ENCODE measurements around the gene SLC22A31.

The SLC22A31 gene

GRCh38 chr16:89179656-89180315 lies 20.6 kb downstream of the SLC22A31 start:
- no peak for DNase-seq (ENCODE audit: low read depth in 1 of 2, low spot score in 1 of 2)

- no peak for DNase-seq (ENCODE audit: low read depth in 1 of 2, low spot score in 1 of 2)
Measured at GRCh38 chr16:89179148-89179484, 21.2 kb downstream of the SLC22A31 start.

- no peak for DNase-seq (ENCODE audit: low read depth in 1 of 2, low spot score in 1 of 2)
Measured at GRCh38 chr16:89178453-89179147, 21.7 kb downstream of the SLC22A31 start.

- DNase-seq (ENCODE audit: low read depth in 1 of 2, low spot score in 1 of 2): no peak
Measured at GRCh38 chr16:89177501-89177900, 22.8 kb downstream of the SLC22A31 start.

- DNase-seq (ENCODE audit: low read depth in 1 of 2, low spot score in 1 of 2): no peak
Measured at GRCh38 chr16:89176717-89177116, 23.6 kb downstream of the SLC22A31 start.

GRCh38 chr16:89176147-89176690 lies 24.1 kb downstream of the SLC22A31 start:
- DNase-seq (ENCODE audit: low read depth in 1 of 2, low spot score in 1 of 2): no peak

GRCh38 chr16:89175280-89176146 lies 24.8 kb downstream of the SLC22A31 start:
- DNase-seq (ENCODE audit: low read depth in 1 of 2, low spot score in 1 of 2): no peak

GRCh38 chr16:89174877-89175276 lies 25.5 kb downstream of the SLC22A31 start:
- DNase-seq (ENCODE audit: low read depth in 1 of 2, low spot score in 1 of 2): no peak

GRCh38 chr16:89174055-89174827 lies 26.1 kb downstream of the SLC22A31 start:
- DNase-seq (ENCODE audit: low read depth in 1 of 2, low spot score in 1 of 2): no peak

- DNase-seq (ENCODE audit: low read depth in 1 of 2, low spot score in 1 of 2): no peak
Measured at GRCh38 chr16:89173174-89173921, 27.0 kb downstream of the SLC22A31 start.

- no peak for DNase-seq (ENCODE audit: low read depth in 1 of 2, low spot score in 1 of 2)
Measured at GRCh38 chr16:89172528-89173173, 27.7 kb downstream of the SLC22A31 start.

- DNase-seq (ENCODE audit: low read depth in 1 of 2, low spot score in 1 of 2): no peak
Measured at GRCh38 chr16:89172171-89172527, 28.2 kb downstream of the SLC22A31 start.

- peak; percentile 89 to 96 for DNase-seq (ENCODE audit: low read depth in 1 of 2, low spot score in 1 of 2)
Measured at GRCh38 chr16:89171216-89172170, 28.8 kb downstream of the SLC22A31 start, which contains the start of gene CDH15. TSS of gene CDH15 (plus strand) at chr16:89171748. CDS start at chr16:89171832, 84 bp downstream.

- DNase-seq (ENCODE audit: low read depth in 1 of 2, low spot score in 1 of 2): no peak
Measured at GRCh38 chr16:89170346-89171215, 29.8 kb downstream of the SLC22A31 start.

- DNase-seq (ENCODE audit: low read depth in 1 of 2, low spot score in 1 of 2): no peak
Measured at GRCh38 chr16:89169778-89170177, 30.6 kb downstream of the SLC22A31 start.

- no peak for DNase-seq (ENCODE audit: low read depth in 1 of 2, low spot score in 1 of 2)
Measured at GRCh38 chr16:89168381-89169189, 31.8 kb downstream of the SLC22A31 start.
